Measurements from ENCODE around the gene PSMA6. TPM values are rescaled to one million over a fixed set of nuclear protein-coding genes. Genes with fewer than 3 reads are reported as not detected.

Gene PSMA6
- total and polyA plus RNA-seq, 10 of the 15 experiments (the other 5 are each of a cell fraction or from before 2014, with no cell fraction given) = 267 to 1,363 (median 402) TPM

- BruUV-seq (replicated peaks) = no TSS peak
- Histone ChIP-seq H3K4me2 (ENCODE audit: control insufficient read depth, insufficient read depth) (no peak overlapping the region), H3K79me2 (ENCODE audit: control insufficient read depth, insufficient read depth, low read length) (no peaks in the 10 kb centered on the region), H3K9me3 (replicated peaks; ENCODE audit: control insufficient read depth, insufficient read depth, low read length) (no peaks in the 10 kb centered on the region), H3K4me1 (ENCODE audit: control insufficient read depth, insufficient read depth, low read length) (peaks cover 9% of the 10 kb centered on the region), H3K27me3 (replicated peaks in 1 of 2; ENCODE audit: control insufficient read depth in 2 of 2, insufficient read depth in 2 of 2, low read length in 1 of 2) (no peaks in the 10 kb centered on the region), H3K27ac (ENCODE audit: control insufficient read depth, insufficient read depth) (no peak overlapping the region), H4K20me1 (ENCODE audit: control insufficient read depth, insufficient read depth) (no peaks in the 10 kb centered on the region), H3K36me3 (ENCODE audit: control insufficient read depth in 2 of 2, insufficient read depth in 2 of 2, low read length in 1 of 2) (no peaks in the 10 kb centered on the region), H3K9ac (ENCODE audit: control insufficient read depth, insufficient read depth, low read length) (no peak overlapping the region), H2AFZ (ENCODE audit: control insufficient read depth, low read depth, low read length) (no peak overlapping the region), H3K4me3 (no peak overlapping the region)
- no peak for ATAC-seq
- ChIA-PET SMC1A (ENCODE audit: uncharacterized antibody, unreplicated experiment) (interaction anchor here (0.8 to 1.1 kb wide), 2 partner anchors 11 to 14 kb away, joined by 3 to 4 read pairs; no protein-coding TSS in a partner anchor), POLR2A (no interaction called here), RAD21 (ENCODE audit: unreplicated experiment) (no interaction called here), CTCF (interaction anchor here (1.5 kb wide), 1 partner anchor 28 kb away, joined by 3 read pairs; no protein-coding TSS in a partner anchor)
- 50% methylated on average over 3 of the region's 3 CpGs for WGBS (ENCODE audit: insufficient coverage, insufficient replicate concordance, low lambda C conversion rate, missing lambda C conversion rate)
- no peak for FAIRE-seq
- intact Hi-C loops (cut with micrococcal nuclease; ENCODE audit: unreplicated experiment) (no loop called here), in situ Hi-C loops (cut with MboI) (no loop called here)
- TF ChIP-seq FOS (IDR thresholded peaks at IDR 0.05; ENCODE audit: borderline replicate concordance, extremely low read depth, insufficient read length) (no peak), CEBPB (IDR thresholded peaks at IDR 0.05; ENCODE audit: borderline replicate concordance in 1 of 2, low read depth in 2 of 2, low read length in 2 of 2) (no peak), EP300 (IDR thresholded peaks at IDR 0.05; ENCODE audit: borderline replicate concordance in 1 of 2, control insufficient read depth in 1 of 2, low read depth in 2 of 2, low read length in 2 of 2) (no peak), SRF (IDR thresholded peaks at IDR 0.05; ENCODE audit: low read depth in 2 of 2, low read length in 2 of 2) (no peak), KDM1A (IDR thresholded peaks at IDR 0.05; ENCODE audit: borderline replicate concordance) (no peak), ZBED1 (IDR thresholded peaks at IDR 0.05; ENCODE audit: borderline replicate concordance) (no peak)
- no peak for DNase-seq (ENCODE audit: low read depth, low spot score)
Observed at GRCh38 chr14:35351497-35351896, 59.3 kb downstream of the PSMA6 start.

DNA sequence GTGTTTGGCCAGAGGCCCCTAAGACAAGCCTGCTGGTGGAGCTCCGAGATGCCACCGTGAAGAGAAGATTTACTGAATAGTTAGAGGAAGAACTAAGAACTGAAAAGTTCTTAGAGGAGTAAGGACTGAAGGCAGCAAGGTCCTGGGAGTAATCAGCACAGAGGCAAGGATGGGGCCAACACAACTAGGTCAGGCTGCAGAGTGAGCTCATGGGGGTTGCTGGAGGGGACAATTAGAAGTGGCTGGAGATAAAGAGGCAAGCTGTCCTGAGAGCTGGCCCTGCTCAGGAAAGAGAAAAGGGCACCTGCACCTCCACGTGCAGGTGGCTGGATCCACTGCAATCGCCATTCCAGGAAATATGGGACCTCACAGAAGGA, 59.7 kb downstream of the PSMA6 start:
- no peak overlapping the region for H3K9ac ChIP-seq (ENCODE audit: control insufficient read depth, insufficient read depth, low read length)

More for the DNA sequence above, 59.7 kb downstream of the PSMA6 start:
- ChIA-PET RAD21 (ENCODE audit: unreplicated experiment) (no interaction called here), POLR2A (interaction anchor here (0.9 to 1.9 kb wide), 2 partner anchors 14 to 16 kb away, joined by 3 to 9 read pairs; no protein-coding TSS in a partner anchor), SMC1A (ENCODE audit: uncharacterized antibody, unreplicated experiment) (interaction anchor here (0.8 to 1.1 kb wide), 2 partner anchors 11 to 14 kb away, joined by 3 to 4 read pairs; no protein-coding TSS in a partner anchor), CTCF (interaction anchor here (1.5 kb wide), 1 partner anchor 27 kb away, joined by 3 read pairs; no protein-coding TSS in a partner anchor)
- Histone ChIP-seq H3K4me1 (ENCODE audit: control insufficient read depth, insufficient read depth, low read length) (peaks cover 11% of the 10 kb centered on the region), H4K20me1 (ENCODE audit: control insufficient read depth, insufficient read depth) (no peaks in the 10 kb centered on the region), H3K4me2 (ENCODE audit: control insufficient read depth, insufficient read depth) (no peak overlapping the region), H2AFZ (ENCODE audit: control insufficient read depth, low read depth, low read length) (peak overlapping the region; percentile 67; the same call in 1 of the 2 replicates), H3K4me3 (no peak overlapping the region), H3K27me3 (replicated peaks in 1 of 2; ENCODE audit: control insufficient read depth in 2 of 2, insufficient read depth in 2 of 2, low read length in 1 of 2) (no peaks in the 10 kb centered on the region), H3K36me3 (ENCODE audit: control insufficient read depth in 2 of 2, insufficient read depth in 2 of 2, low read length in 1 of 2) (no peaks in the 10 kb centered on the region), H3K79me2 (ENCODE audit: control insufficient read depth, insufficient read depth, low read length) (no peaks in the 10 kb centered on the region), H3K9me3 (replicated peaks; ENCODE audit: control insufficient read depth, insufficient read depth, low read length) (no peaks in the 10 kb centered on the region), H3K27ac (ENCODE audit: control insufficient read depth, insufficient read depth) (no peak overlapping the region)
- in situ Hi-C loops (cut with MboI) = no loop called here
- FAIRE-seq (no peak), ATAC-seq (no peak), DNase-seq (ENCODE audit: low read depth, low spot score) (no peak)
- TF ChIP-seq ZBTB11 (CRISPR knock-in tag; IDR thresholded peaks at IDR 0.05) (no peak), BRCA1 (IDR thresholded peaks at IDR 0.05; ENCODE audit: low read depth, low read length) (no peak), SMC3 (IDR thresholded peaks at IDR 0.05; ENCODE audit: borderline replicate concordance, low read length) (no peak), NFYB (IDR thresholded peaks at IDR 0.05; ENCODE audit: insufficient read depth, low read depth, low read length) (no peak), WRNIP1 (IDR thresholded peaks at IDR 0.05; ENCODE audit: borderline replicate concordance, low read depth, low read length) (no peak)
- TF ChIP-seq, protein P1, sequence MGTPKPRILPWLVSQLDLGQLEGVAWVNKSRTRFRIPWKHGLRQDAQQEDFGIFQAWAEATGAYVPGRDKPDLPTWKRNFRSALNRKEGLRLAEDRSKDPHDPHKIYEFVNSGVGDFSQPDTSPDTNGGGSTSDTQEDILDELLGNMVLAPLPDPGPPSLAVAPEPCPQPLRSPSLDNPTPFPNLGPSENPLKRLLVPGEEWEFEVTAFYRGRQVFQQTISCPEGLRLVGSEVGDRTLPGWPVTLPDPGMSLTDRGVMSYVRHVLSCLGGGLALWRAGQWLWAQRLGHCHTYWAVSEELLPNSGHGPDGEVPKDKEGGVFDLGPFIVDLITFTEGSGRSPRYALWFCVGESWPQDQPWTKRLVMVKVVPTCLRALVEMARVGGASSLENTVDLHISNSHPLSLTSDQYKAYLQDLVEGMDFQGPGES (IDR thresholded peaks at IDR 0.05) = no peak
- no TSS peak for BruUV-seq (replicated peaks)
- intact Hi-C loops (cut with micrococcal nuclease; ENCODE audit: unreplicated experiment) = no loop called here
- WGBS (ENCODE audit: insufficient coverage, insufficient replicate concordance, low lambda C conversion rate, missing lambda C conversion rate) = 62% methylated on average over 4 of the region's 4 CpGs

Data from GM12878 (cell line).